HPDE6-E6E7 (cell line): ENCODE data around the gene TBC1D16.

ENCODE experiments used
- DNase-seq: peaks from one replicate; pipeline ENCODE4 v3.0.0; 2011; ENCODE audit warnings: missing footprints; ENCODE audit errors: extremely low spot score

TBC1D16 gene, protein sequence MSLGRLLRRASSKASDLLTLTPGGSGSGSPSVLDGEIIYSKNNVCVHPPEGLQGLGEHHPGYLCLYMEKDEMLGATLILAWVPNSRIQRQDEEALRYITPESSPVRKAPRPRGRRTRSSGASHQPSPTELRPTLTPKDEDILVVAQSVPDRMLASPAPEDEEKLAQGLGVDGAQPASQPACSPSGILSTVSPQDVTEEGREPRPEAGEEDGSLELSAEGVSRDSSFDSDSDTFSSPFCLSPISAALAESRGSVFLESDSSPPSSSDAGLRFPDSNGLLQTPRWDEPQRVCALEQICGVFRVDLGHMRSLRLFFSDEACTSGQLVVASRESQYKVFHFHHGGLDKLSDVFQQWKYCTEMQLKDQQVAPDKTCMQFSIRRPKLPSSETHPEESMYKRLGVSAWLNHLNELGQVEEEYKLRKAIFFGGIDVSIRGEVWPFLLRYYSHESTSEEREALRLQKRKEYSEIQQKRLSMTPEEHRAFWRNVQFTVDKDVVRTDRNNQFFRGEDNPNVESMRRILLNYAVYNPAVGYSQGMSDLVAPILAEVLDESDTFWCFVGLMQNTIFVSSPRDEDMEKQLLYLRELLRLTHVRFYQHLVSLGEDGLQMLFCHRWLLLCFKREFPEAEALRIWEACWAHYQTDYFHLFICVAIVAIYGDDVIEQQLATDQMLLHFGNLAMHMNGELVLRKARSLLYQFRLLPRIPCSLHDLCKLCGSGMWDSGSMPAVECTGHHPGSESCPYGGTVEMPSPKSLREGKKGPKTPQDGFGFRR

GRCh38 chr17:80035687-80035936 lies at the start of gene TBC1D16:
TBC1D16 (minus strand) TSS chr17:80035872; CDS start chr17:80013547, 22,325 bp downstream.
- no peak for DNase-seq

- no peak for DNase-seq
These were observed 49.1 kb upstream of the TBC1D16 start for GRCh38 chr17:80084773-80085172.

DNA sequence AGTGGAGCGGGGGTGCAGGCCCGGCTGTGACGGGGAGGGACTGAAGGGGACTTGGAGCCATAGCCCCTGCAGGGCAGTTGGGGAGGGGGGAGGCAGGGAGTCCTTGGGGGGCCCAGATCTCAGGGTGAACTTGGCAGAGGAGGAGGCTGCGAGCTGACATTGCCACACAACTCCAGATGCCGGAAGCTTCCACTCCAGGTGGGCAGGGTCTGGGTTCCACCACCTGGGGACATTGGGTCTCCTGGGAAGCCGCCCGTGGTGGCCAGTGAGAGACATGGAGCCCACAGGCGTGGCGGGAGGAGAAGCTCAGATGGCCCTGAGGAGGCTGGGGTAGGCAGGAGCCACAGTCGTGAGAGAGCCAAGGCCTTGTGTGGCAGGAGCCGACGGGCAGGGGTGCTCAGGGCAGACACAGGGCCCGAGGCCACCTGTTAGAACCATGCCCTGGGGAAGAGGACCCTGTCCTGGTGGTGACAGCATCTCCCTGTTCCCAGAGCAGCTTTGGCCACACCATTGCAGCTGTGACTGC lies 47.5 kb upstream of the TBC1D16 start:
- DNase-seq: no peak

DNA sequence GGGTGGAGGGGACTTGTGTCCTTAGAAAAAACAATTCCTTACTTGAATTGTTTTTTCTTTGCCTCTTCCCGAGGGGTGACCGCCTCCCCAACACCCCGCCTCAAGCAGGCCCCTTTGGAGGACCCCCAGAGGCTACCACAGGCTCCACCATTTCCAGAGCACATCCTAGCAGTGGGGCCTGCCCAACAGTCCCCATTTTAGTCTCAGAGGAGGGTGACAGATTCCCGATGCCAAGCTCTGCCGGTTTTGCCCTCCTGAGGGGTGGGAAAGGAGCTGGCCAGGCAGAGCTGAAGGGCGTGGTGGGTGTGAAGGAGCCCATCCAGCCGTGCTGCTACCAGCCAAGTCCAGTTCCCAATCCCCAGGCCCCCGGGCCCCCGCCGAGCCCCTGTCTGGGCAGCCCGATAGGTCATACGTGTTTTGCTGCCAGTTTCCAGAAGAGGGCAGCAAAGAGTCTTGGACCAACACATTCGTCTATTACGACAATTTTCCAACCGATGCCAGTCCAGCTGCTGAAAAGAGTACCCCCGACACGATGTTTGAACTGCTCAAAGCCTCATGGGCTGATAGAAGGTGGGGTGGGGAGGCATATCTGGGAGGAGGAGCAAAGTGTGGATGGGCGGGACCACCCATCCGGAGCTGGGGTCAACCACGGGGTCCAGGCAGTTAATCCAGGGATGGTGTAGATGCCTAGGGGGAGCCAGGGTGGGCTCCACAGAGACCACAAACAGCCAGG lies 46.9 kb upstream of the TBC1D16 start:
- DNase-seq: peak; percentile 54

- no peak for DNase-seq
These were observed 45.9 kb upstream of the TBC1D16 start for GRCh38 chr17:80081596-80081995.

GRCh38 chr17:80080081-80080480 lies 44.4 kb upstream of the TBC1D16 start:
- DNase-seq: no peak

GRCh38 chr17:80072410-80072809 lies 36.7 kb upstream of the TBC1D16 start:
- no peak for DNase-seq

DNA sequence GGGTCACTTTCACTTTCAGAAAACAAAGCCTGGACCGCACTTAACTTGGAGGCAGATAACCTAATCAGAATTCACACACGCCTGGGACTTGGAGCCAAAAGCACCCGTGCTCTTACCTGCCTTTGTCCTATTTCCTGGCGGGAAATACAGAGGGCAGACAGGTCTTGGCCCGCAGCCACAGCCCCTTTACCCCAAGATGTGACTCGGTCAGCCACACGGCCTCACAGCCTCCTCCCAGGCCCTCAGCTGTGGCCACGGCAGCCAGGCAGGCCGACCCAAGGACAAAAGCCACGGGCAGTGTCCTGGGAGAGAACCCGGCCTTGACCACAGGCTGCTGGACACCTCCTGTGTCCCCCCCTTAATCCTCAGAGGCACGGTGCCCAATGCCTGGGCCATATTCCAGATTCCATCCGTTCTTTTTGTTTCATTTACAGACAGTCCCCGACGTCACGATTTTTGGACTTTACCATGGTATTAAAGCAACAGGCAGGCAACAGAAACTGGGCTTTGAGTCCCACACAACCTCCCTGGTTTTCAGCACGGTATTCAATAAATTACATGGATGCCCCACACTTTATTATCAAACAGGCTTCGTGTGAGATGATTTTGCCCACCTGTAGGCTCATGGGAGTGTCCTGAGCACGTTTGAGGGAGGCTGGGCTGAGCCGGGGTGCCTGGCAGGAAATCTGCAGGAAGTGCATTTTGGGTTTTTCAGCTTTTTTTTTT lies 35.6 kb upstream of the TBC1D16 start:
- DNase-seq: no peak

DNA sequence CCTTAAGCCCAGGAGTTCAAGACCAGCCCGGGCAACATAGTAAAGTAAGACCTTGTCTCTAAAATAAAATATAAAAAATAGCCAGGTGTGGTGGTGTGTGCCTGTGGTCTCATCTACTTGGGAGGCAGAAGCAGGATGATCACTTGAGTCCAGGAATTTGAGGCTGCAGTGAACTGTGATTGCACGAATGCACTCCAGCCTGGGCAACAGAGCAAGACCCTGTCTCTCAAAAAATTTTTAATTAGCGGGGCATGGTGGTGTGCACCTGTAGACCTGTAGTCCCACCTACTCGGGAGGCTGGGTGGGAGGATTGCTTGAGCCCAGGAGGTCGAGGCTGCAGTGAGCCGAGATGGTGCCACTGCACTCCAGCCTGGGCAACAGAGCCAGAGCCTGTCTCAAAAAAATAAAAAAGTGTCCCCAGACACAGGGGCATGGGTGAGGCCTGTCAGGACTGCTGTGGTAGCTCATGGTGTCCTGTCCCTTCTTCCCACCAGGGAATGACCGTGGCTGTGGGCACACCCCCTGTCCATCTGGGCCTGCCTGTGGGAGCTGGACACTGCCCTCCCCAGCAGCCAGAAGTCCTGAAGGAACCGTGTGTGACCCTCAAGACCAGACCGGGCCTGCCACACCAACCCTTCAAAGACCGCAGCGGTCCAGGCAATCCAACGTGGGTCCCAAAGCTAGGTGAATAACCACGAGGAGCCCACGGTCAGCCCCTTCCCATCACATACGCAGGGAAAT lies 34.9 kb upstream of the TBC1D16 start:
- DNase-seq: no peak

- DNase-seq: no peak
These were observed 32.9 kb upstream of the TBC1D16 start for GRCh38 chr17:80068301-80069222.

GRCh38 chr17:80067393-80067986 lies 31.8 kb upstream of the TBC1D16 start:
- no peak for DNase-seq

- no peak for DNase-seq
These were observed 30.0 kb upstream of the TBC1D16 start for GRCh38 chr17:80065478-80066170.

GRCh38 chr17:80064696-80065095 lies 29.0 kb upstream of the TBC1D16 start:
- DNase-seq: no peak

- DNase-seq: peak; percentile 49
These were observed 28.3 kb upstream of the TBC1D16 start for GRCh38 chr17:80063830-80064585.

- no peak for DNase-seq
These were observed 25.7 kb upstream of the TBC1D16 start for GRCh38 chr17:80061421-80061820.

DNA sequence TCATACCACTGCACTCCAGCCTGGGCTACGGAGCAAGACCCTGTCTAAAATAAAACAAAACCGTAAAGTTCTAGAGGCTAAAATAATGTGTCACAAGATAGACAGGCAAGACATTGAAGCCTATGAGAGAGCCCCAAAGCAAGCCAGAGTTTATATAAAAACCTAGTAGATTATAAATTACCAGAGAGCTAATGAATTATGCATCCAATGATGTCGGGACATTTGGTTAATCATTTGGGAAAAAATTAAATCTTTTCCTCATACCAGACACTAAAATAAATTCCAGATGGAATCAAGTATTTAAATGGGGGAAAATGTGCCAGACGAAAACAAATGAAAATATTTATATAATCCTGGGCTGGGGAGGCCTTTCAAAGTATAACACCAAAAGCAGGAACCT lies 25.0 kb upstream of the TBC1D16 start:
- DNase-seq: no peak

- no peak for DNase-seq
These were observed 22.8 kb upstream of the TBC1D16 start for GRCh38 chr17:80058311-80058955.

DNA sequence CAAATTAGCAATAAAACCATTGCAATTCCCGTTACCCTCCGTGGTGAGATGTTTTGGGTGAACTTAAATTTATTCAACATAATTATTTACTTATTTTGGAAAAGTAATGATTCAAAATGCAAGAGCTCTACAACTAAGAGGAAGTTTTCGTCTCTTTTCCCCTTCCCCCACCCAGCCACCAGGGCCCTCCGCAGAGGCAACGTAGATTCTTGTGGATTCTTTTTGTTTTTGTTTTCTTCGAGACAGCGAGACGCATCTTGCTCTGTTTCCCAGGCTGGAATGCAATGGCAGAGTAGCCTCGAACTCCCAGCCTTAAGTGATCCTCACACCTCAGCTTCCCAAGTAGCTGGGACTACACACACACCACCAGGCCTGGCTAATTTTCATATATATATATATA lies 19.9 kb upstream of the TBC1D16 start:
- no peak for DNase-seq
